Hepatocyte (in vitro differentiated cells): Measurements from ENCODE around the gene COL24A1.

Experiments used
- EZH2phosphoT487 ChIP-seq: fragments of 200-600 bp; sonication (generic); IDR thresholded peaks from one replicate; pipeline ENCODE4 v1.6.1; 2018; ENCODE audit warnings: antibody characterized with exemption, mild to moderate bottlenecking, low read depth, moderate library complexity; ENCODE audit not compliant: unreplicated experiment, severe bottlenecking
- TF ChIP-seq, protein P1 (sequence below): fragments of 200-600 bp; sonication (generic); IDR thresholded peaks from 2 replicates; pipeline ENCODE4 v1.5.1; 2016; ENCODE audit warnings: antibody characterized with exemption, mild to moderate bottlenecking; ENCODE audit not compliant: poor library complexity

DNA sequence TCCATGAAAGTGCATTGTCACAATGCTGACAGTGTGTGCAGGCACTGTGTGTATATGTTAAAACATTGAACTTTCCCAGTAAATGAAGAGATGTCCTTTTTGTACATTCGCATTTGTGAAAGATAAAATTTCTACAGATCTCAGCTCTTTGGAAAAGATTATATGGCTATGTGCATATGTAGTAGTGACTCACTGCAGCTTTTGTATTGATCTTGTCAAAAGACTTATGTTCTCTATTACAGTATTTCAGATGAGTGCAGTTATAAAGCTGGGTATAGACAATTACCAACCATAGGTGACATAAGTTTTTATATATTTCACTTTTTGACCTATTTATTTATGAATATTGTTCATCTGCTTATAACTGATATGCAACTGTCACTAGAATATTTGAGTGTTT is 212.6 kb downstream of the COL24A1 start:
- TF ChIP-seq EZH2phosphoT487, result no peak
- TF ChIP-seq, protein P1, sequence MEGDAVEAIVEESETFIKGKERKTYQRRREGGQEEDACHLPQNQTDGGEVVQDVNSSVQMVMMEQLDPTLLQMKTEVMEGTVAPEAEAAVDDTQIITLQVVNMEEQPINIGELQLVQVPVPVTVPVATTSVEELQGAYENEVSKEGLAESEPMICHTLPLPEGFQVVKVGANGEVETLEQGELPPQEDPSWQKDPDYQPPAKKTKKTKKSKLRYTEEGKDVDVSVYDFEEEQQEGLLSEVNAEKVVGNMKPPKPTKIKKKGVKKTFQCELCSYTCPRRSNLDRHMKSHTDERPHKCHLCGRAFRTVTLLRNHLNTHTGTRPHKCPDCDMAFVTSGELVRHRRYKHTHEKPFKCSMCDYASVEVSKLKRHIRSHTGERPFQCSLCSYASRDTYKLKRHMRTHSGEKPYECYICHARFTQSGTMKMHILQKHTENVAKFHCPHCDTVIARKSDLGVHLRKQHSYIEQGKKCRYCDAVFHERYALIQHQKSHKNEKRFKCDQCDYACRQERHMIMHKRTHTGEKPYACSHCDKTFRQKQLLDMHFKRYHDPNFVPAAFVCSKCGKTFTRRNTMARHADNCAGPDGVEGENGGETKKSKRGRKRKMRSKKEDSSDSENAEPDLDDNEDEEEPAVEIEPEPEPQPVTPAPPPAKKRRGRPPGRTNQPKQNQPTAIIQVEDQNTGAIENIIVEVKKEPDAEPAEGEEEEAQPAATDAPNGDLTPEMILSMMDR, result no peak
